HCT116 (cell line): ENCODE data around the gene HOXD8. TPM values are rescaled to one million over a fixed set of nuclear protein-coding genes. Genes with fewer than 3 reads are reported as not detected.

Experiments
- ATAC-seq: fragments of 200-7000 bp; cut with Tn5 transposase; 2 replicates; pipeline ENCODE4 v1.9.1; 2020; ENCODE audit warnings: mild to moderate bottlenecking, moderate library complexity
- BruUV-seq: library from RNA; stranded (reverse); fragments of 400-500 nt; replicated peaks from 2 replicates; lab custom pipeline; 2021; lab: Mats Ljungman, UMichigan
- CTCF ChIA-PET: fragments of 300-600 bp; sonication (Branson Sonifier 250); formaldehyde crosslinking; loops from one replicate; lab custom pipeline; 2021; ENCODE audit warnings: antibody characterized with exemption; lab: Charles Lee
- POLR2A ChIA-PET: fragments of 300-600, 350-600 bp; sonication (Branson Sonifier 250); formaldehyde crosslinking; loops from one replicate; lab custom pipeline; 2021; ENCODE audit warnings: antibody characterized with exemption; lab: Charles Lee
- RAD21 ChIA-PET, 2 experiments: fragments of 300-600 bp; sonication (Branson Sonifier 250); formaldehyde crosslinking; loops; one replicate each; lab custom pipeline; 2023; ENCODE audit warnings: low total read pairs in 2 of 2; ENCODE audit not compliant: uncharacterized antibody in 2 of 2, unreplicated experiment in 2 of 2, low non-redundant PET in 1 of 2; lab: Charles Lee
- DNase-seq: peaks from one replicate; pipeline ENCODE4 v3.0.0-alpha.2; 2010; ENCODE audit warnings: low read depth, low spot score
- H2AFZ ChIP-seq: fragments of 200-600 bp; shearing (Covaris generic), sonication (generic); 2 replicates; pipeline ENCODE4 v1.6.1; 2017; ENCODE audit warnings: low read depth, mixed run types, mixed read lengths, antibody characterized with exemption, low read length; ENCODE audit not compliant: poor library complexity, severe bottlenecking
- H3K27ac ChIP-seq: 2 replicates; pipeline ENCODE4 v1.5.1; 2012; ENCODE audit warnings: low read depth, low read length
- H3K27me3 ChIP-seq: fragments of 200-600 bp; sonication (generic); 2 replicates; pipeline ENCODE4 v1.6.1; 2016; ENCODE audit warnings: mixed run types, low read length, mixed read lengths; ENCODE audit not compliant: insufficient read depth
- H3K36me3 ChIP-seq, 2 experiments: fragments of 200-500 bp in 1 of 2; fragments of 200-600 bp in 1 of 2; sonication (Bioruptor generic) in 1 of 2; sonication (generic) in 1 of 2; 2 replicates each; pipeline versions ENCODE4 v1.5.1 to v1.6.1; 2014 to 2016; ENCODE audit warnings: low read length in 2 of 2, inconsistent platforms in 1 of 2, mixed read lengths in 1 of 2, mixed run types in 1 of 2; ENCODE audit not compliant: insufficient read depth in 2 of 2, control insufficient read depth in 1 of 2
- H3K4me1 ChIP-seq, 2 experiments: fragments of 200-600 bp in 1 of 2; sonication (generic) in 1 of 2; 2 replicates each; pipeline versions ENCODE4 v1.5.1 to v1.6.1; 2012 to 2017; ENCODE audit warnings: low read length in 2 of 2, inconsistent platforms in 1 of 2, mild to moderate bottlenecking in 1 of 2, mixed read lengths in 1 of 2, mixed run types in 1 of 2, moderate library complexity in 1 of 2; ENCODE audit not compliant: insufficient read depth in 2 of 2, control insufficient read depth in 1 of 2
- H3K4me2 ChIP-seq: fragments of 200-600 bp; sonication (generic); 2 replicates; pipeline ENCODE4 v1.6.1; 2017; ENCODE audit warnings: mixed run types, low read length, mixed read lengths
- H3K4me3 ChIP-seq, 2 experiments: fragments of 200-600 bp in 1 of 2; sonication (generic) in 1 of 2; replicated peaks in 1 of 2; 2 replicates each; pipeline ENCODE4 v1.5.1; 2011 to 2016; ENCODE audit warnings: low read length in 2 of 2, control low read depth in 1 of 2, low read depth in 1 of 2, mild to moderate bottlenecking in 1 of 2, mixed read lengths in 1 of 2, mixed run types in 1 of 2
- H3K79me2 ChIP-seq: fragments of 200-600 bp; sonication (generic); 2 replicates; pipeline ENCODE4 v1.6.1; 2017; ENCODE audit warnings: mild to moderate bottlenecking, mixed run types, low read length, moderate library complexity, mixed read lengths; ENCODE audit not compliant: insufficient read depth
- H3K9ac ChIP-seq: fragments of 200-600 bp; sonication (generic); 2 replicates; pipeline ENCODE4 v1.6.1; 2016; ENCODE audit warnings: low read length, mixed read lengths
- H3K9me2 ChIP-seq: fragments of 200-600 bp; sonication (generic), shearing (Covaris generic); 2 replicates; pipeline ENCODE4 v1.6.1; 2017; ENCODE audit warnings: mixed run types, mild to moderate bottlenecking, moderate library complexity; ENCODE audit not compliant: insufficient read depth
- H3K9me3 ChIP-seq, 2 experiments: fragments of 200-500 bp in 1 of 2; fragments of 200-600 bp in 1 of 2; sonication (Bioruptor generic) in 1 of 2; sonication (generic) in 1 of 2; 2 replicates each; pipeline ENCODE4 v1.6.1; 2014 to 2017; ENCODE audit warnings: low read length in 2 of 2, mixed read lengths in 2 of 2, inconsistent platforms in 1 of 2, low read depth in 1 of 2, mild to moderate bottlenecking in 1 of 2, mixed run types in 1 of 2, moderate library complexity in 1 of 2; ENCODE audit not compliant: control insufficient read depth in 1 of 2, insufficient read depth in 1 of 2
- H4K20me1 ChIP-seq: fragments of 200-600 bp; sonication (generic), shearing (Covaris generic); 2 replicates; pipeline ENCODE4 v1.6.1; 2017; ENCODE audit warnings: mixed run types, mild to moderate bottlenecking, moderate library complexity; ENCODE audit not compliant: insufficient read depth
- ELF1 ChIP-seq: IDR thresholded peaks from 2 replicates; pipeline ENCODE4 v1.6.1; 2012; ENCODE audit warnings: low read depth, borderline replicate concordance
- EZH2phosphoT487 ChIP-seq: fragments of 200-600 bp; IDR thresholded peaks from 2 replicates; pipeline ENCODE4 v1.6.1; 2018; ENCODE audit warnings: antibody characterized with exemption, borderline replicate concordance
- FOSL1 ChIP-seq: IDR thresholded peaks from 2 replicates; pipeline ENCODE4 v1.6.1; 2012; ENCODE audit warnings: low read depth
- JUND ChIP-seq: IDR thresholded peaks from 2 replicates; pipeline ENCODE4 v1.6.1; 2012
- SIN3A ChIP-seq: IDR thresholded peaks from 2 replicates; pipeline ENCODE4 v1.6.1; 2012; ENCODE audit warnings: low read depth
- YY1 ChIP-seq: IDR thresholded peaks from 2 replicates; pipeline ENCODE4 v1.6.1; 2011; ENCODE audit warnings: low read length, low read depth, moderate library complexity, mild to moderate bottlenecking; ENCODE audit not compliant: insufficient replicate concordance; ENCODE audit errors: extremely low read depth
- intact Hi-C: fragments of 100-400 bp; cut with micrococcal nuclease; formaldehyde crosslinking; loops from 2 replicates; pipeline ENCODE4 v1.10.0; 2022
- total RNA-seq: library from RNA; stranded (reverse); gene quantifications from one replicate; pipeline ENCODE4 v1.2.1, GENCODE V29; 2021; ENCODE audit not compliant: unreplicated experiment

The HOXD8 gene
- total RNA-seq, 1 experiment from 2014 or later, result 6.0 TPM

DNA sequence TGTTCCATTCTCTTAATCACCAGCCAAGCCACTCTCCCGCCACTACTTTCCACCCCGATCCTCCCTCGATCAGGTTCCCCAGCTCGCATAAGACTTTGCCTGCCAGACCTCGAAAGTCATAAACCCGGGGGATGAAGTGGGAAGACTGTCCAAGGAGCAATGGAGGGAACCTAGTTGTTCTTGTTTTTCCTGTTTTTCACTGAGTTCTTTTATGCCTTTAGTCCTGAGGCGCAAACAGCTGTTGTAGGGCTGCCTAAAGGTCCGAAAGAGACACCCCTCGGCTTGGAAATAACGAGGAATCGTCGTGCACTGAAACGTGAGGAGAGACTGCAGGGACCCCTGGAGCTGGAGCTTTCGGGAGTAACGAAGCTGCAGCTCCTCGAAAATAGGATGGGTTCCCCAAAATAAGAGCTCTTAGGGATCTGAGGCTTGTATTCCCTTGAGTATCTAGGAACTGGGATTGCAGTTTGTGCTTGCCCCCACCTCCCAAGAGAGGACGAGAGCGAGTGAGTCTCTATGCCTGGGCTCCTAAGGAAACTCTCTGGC, 31.6 kb upstream of the HOXD8 start:
- ChIA-PET POLR2A (interaction anchor here (0.6 kb wide), 2 partner anchors 24 to 408 kb away, joined by 3 read pairs; no protein-coding TSS in a partner anchor), CTCF (interaction anchor here (0.6 to 2.6 kb wide), 13 partner anchors 9 to 1397 kb away, joined by 3 to 24 read pairs (median 4); partner anchors contain the start of gene HOXD11), RAD21 (interaction anchor here (1.0 to 1.1 kb wide), 2 partner anchors 408 to 1327 kb away, joined by 3 to 4 read pairs; no protein-coding TSS in a partner anchor)
- no peak for TF ChIP-seq SIN3A
- no peak for TF ChIP-seq YY1
- TF ChIP-seq JUND, result no peak
- TF ChIP-seq ELF1, result no peak
- peak overlapping the region; percentile 46 to 64 for H3K4me3 ChIP-seq
- H2AFZ ChIP-seq, result peak overlapping the region; percentile 96
- no peaks in the 10 kb centered on the region for H3K27me3 ChIP-seq
- intact Hi-C loops, result loop anchor here (1.0 to 5.0 kb wide), 5 partner anchors 408 to 1326 kb away; no protein-coding TSS in a partner anchor
- peaks cover 5 to 18% of the 10 kb centered on the region in 2 experiments; a peak in 3 of 4 replicates for H3K4me1 ChIP-seq
- no TSS peak for BruUV-seq
- no peaks in the 10 kb centered on the region for H3K9me2 ChIP-seq
- no peak for DNase-seq
- no peak overlapping the region for H3K27ac ChIP-seq
- H3K9me3 ChIP-seq, result no peaks in the 10 kb centered on the region
- peak overlapping the region; percentile 60 for H3K9ac ChIP-seq
- H3K36me3 ChIP-seq, result no peaks in the 10 kb centered on the region
- peak overlapping the region; percentile 96 for H3K4me2 ChIP-seq
- H4K20me1 ChIP-seq, result no peaks in the 10 kb centered on the region
- no peaks in the 10 kb centered on the region for H3K79me2 ChIP-seq
- ATAC-seq, result peak; percentile 38

DNA sequence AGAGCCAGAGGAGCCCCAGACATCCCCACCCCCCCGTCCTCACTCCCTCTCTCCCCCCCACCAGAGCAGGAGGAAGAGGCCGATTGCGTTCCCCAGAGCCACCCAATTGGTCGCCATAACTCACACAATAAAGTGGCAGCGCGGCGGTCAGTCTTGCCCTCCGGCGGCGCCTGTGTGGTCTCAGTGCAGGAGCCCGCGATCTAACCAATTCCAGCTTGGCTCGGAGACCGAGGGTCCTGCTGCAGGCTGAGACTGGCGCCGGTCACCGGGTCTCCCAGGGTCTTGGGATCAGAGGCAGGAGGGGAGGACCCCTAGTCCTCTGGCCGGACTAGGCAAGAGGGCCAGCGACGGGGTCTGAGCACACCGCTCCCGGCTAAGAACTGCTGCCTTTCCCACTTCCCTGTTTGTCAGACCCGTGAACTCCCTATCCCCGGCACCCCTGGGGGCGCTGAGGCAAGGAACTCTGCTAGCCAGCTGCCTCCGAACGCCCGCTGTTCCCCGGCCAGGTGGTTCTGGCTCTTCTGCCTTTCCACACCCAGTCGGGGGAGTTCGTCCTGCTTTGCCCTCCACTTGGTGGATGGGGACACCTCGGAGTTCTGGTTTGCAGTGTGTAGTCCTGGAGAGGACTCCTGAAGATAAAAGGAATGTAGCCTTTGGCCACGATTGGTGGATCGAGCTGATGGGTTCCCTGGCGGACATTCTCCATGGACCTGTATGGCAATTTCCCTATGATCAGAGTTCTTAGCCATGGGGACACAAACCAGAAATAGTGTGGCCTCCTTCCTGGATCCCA, 30.9 kb upstream of the HOXD8 start:
- intact Hi-C loops, result loop anchor here (5.0 kb wide), 1 partner anchor 1326 kb away; no protein-coding TSS in a partner anchor
- H3K9me2 ChIP-seq, result no peaks in the 10 kb centered on the region
- no peaks in the 10 kb centered on the region for H3K9me3 ChIP-seq
- ChIA-PET POLR2A (no interaction called here), CTCF (interaction anchor here (0.6 to 2.6 kb wide), 5 partner anchors 409 to 1398 kb away, joined by 3 to 24 read pairs (median 5); no protein-coding TSS in a partner anchor), RAD21 (interaction anchor here in 1 of 2 experiments (0.7 kb wide), 1 partner anchor 731 kb away, joined by 3 read pairs; no protein-coding TSS in a partner anchor)
- H3K79me2 ChIP-seq, result no peaks in the 10 kb centered on the region
- peak overlapping the region; percentile 96; the same call in 1 of the 2 replicates for H3K4me2 ChIP-seq
- H3K4me3 ChIP-seq, result peak overlapping the region in 1 of 2 experiments; percentile 64; a peak in 1 of 4 replicates
- peaks cover 5 to 18% of the 10 kb centered on the region in 2 experiments; a peak in 3 of 4 replicates for H3K4me1 ChIP-seq
- ATAC-seq (no peak), DNase-seq (no peak)
- H3K27ac ChIP-seq, result no peak overlapping the region
- BruUV-seq, result no TSS peak
- peak overlapping the region; percentile 96 for H2AFZ ChIP-seq
- H3K9ac ChIP-seq, result no peak overlapping the region
- no peaks in the 10 kb centered on the region for H3K27me3 ChIP-seq
- no peak for TF ChIP-seq FOSL1
- no peak for TF ChIP-seq EZH2phosphoT487
- H4K20me1 ChIP-seq, result no peaks in the 10 kb centered on the region
- no peaks in the 10 kb centered on the region for H3K36me3 ChIP-seq
